GM23338 (cell line): ENCODE data around the gene MTAP. TPM values are rescaled to one million over a fixed set of nuclear protein-coding genes. Genes with fewer than 3 reads are reported as not detected.

Source experiments
- ATAC-seq: fragments of 200-7000 bp; cut with Tn5 transposase; 3 replicates; pipeline ENCODE4 v1.9.1; 2020
- DNase-seq: peaks from one replicate; pipeline ENCODE4 v3.0.0-alpha.2; 2015; ENCODE audit warnings: low spot score
- H2AFZ ChIP-seq: fragments of 200-600 bp; sonication (generic); 2 replicates; pipeline ENCODE4 v1.8.0; 2016; ENCODE audit warnings: antibody characterized with exemption, mild to moderate bottlenecking, moderate library complexity
- H3F3A ChIP-seq: fragments of 200-600 bp; sonication (generic); replicated peaks from 2 replicates; pipeline ENCODE4 v1.8.0; 2017; ENCODE audit warnings: antibody characterized with exemption, mixed run types, low read depth
- H3K27ac ChIP-seq: fragments of 200-600 bp; sonication (generic); 2 replicates; pipeline ENCODE4 v1.6.1; 2016; ENCODE audit warnings: low read depth
- H3K27me3 ChIP-seq: fragments of 200-600 bp; sonication (generic); 2 replicates; pipeline ENCODE4 v1.8.0; 2016; ENCODE audit warnings: mild to moderate bottlenecking, mixed run types, moderate library complexity; ENCODE audit not compliant: insufficient read depth
- H3K36me3 ChIP-seq: fragments of 200-600 bp; sonication (generic); 2 replicates; pipeline ENCODE4 v1.8.0; 2016; ENCODE audit warnings: mild to moderate bottlenecking; ENCODE audit not compliant: insufficient read depth
- H3K4me1 ChIP-seq: fragments of 200-600 bp; sonication (generic); 2 replicates; pipeline ENCODE4 v1.8.0; 2016; ENCODE audit warnings: mild to moderate bottlenecking, moderate library complexity; ENCODE audit not compliant: insufficient read depth
- H3K4me2 ChIP-seq: fragments of 200-600 bp; sonication (generic); 2 replicates; pipeline ENCODE4 v1.7.1; 2017; ENCODE audit warnings: mixed run types
- H3K4me3 ChIP-seq: fragments of 200-600 bp; sonication (generic); 2 replicates; pipeline ENCODE4 v1.6.1; 2016; ENCODE audit warnings: mixed run types
- H3K79me2 ChIP-seq: fragments of 200-600 bp; sonication (generic); replicated peaks from 2 replicates; pipeline ENCODE4 v1.8.0; 2017; ENCODE audit warnings: mild to moderate bottlenecking; ENCODE audit not compliant: insufficient read depth
- H3K9me2 ChIP-seq: fragments of 200-600 bp; sonication (generic); 2 replicates; pipeline ENCODE4 v1.8.0; 2017; ENCODE audit not compliant: insufficient read depth
- H4K20me1 ChIP-seq: fragments of 200-600 bp; sonication (generic); replicated peaks from 2 replicates; pipeline ENCODE4 v1.8.0; 2017; ENCODE audit warnings: mild to moderate bottlenecking; ENCODE audit not compliant: insufficient read depth
- H3K27ac Mint-ChIP-seq: 2 replicates; pipeline ENCODE4 v1.8.0; 2020; ENCODE audit warnings: inconsistent platforms, mild to moderate bottlenecking, moderate library complexity, mixed read lengths
- H3K27me3 Mint-ChIP-seq: 3 replicates; pipeline ENCODE4 v1.8.0; 2022; ENCODE audit warnings: low read depth, mild to moderate bottlenecking, moderate library complexity, mixed read lengths, inconsistent platforms; ENCODE audit not compliant: insufficient read depth, poor library complexity
- H3K36me3 Mint-ChIP-seq: 3 replicates; pipeline ENCODE4 v1.8.0; 2021; ENCODE audit warnings: low read depth, mild to moderate bottlenecking, inconsistent platforms, moderate library complexity, mixed read lengths
- H3K4me1 Mint-ChIP-seq: 3 replicates; pipeline ENCODE4 v1.8.0; 2020; ENCODE audit warnings: mild to moderate bottlenecking, inconsistent platforms, mixed read lengths
- H3K4me3 Mint-ChIP-seq: 3 replicates; pipeline ENCODE4 v1.8.0; 2021; ENCODE audit warnings: moderate library complexity, mild to moderate bottlenecking, inconsistent platforms, mixed read lengths
- H3K9me3 Mint-ChIP-seq: 3 replicates; pipeline ENCODE4 v1.8.0; 2020; ENCODE audit warnings: moderate library complexity, mild to moderate bottlenecking, inconsistent platforms, mixed read lengths
- CREB1 ChIP-seq: fragments of 250-450 bp; sonication (Bioruptor Pico); IDR thresholded peaks from 2 replicates; pipeline ENCODE4 v1.5.0; 2020; ENCODE audit warnings: low read depth, mild to moderate bottlenecking, moderate library complexity
- CTCF ChIP-seq, 2 experiments: fragments of 200-600 bp in 1 of 2; sonication (generic) in 1 of 2; conservative IDR thresholded peaks; 2 replicates each; pipeline versions ENCODE4 v1.5.1 to v1.6.1; 2016 to 2017; ENCODE audit warnings: antibody characterized with exemption in 2 of 2, low read depth in 2 of 2, mild to moderate bottlenecking in 2 of 2, moderate library complexity in 1 of 2
- EZH2 ChIP-seq: fragments of 200-600 bp; sonication (generic); IDR thresholded peaks from one replicate; pipeline ENCODE4 v1.8.0; 2017; ENCODE audit warnings: antibody characterized with exemption, mild to moderate bottlenecking, low read depth; ENCODE audit not compliant: unreplicated experiment
- EZH2phosphoT487 ChIP-seq: fragments of 200-600 bp; sonication (generic); IDR thresholded peaks from one replicate; pipeline ENCODE4 v1.8.1; 2018; ENCODE audit warnings: antibody characterized with exemption; ENCODE audit not compliant: unreplicated experiment
- JUNB ChIP-seq: IDR thresholded peaks from one replicate; pipeline ENCODE4 v1.6.1; 2016; ENCODE audit warnings: antibody characterized with exemption; ENCODE audit not compliant: unreplicated experiment
- NANOG ChIP-seq: IDR thresholded peaks from 2 replicates; pipeline ENCODE4 v1.6.1; 2016; ENCODE audit warnings: antibody characterized with exemption, borderline replicate concordance
- POLR2AphosphoS5 ChIP-seq: IDR thresholded peaks from 2 replicates; pipeline ENCODE4 v1.6.1; 2016; ENCODE audit warnings: antibody characterized with exemption, low read depth
- STAT1 ChIP-seq: IDR thresholded peaks from one replicate; pipeline ENCODE4 v1.6.1; 2016; ENCODE audit warnings: antibody characterized with exemption; ENCODE audit not compliant: unreplicated experiment
- ZNF114 ChIP-seq: fragments of 250-450 bp; sonication (Bioruptor Pico); IDR thresholded peaks from 2 replicates; pipeline ENCODE4 v1.5.0; 2020; ENCODE audit warnings: mild to moderate bottlenecking, moderate library complexity
- ZNF331 ChIP-seq: fragments of 250-450 bp; sonication (Bioruptor Pico); IDR thresholded peaks from 2 replicates; pipeline ENCODE4 v1.5.0; 2020; ENCODE audit warnings: low read depth, mild to moderate bottlenecking, moderate library complexity
- polyA plus RNA-seq: library from polyadenylated mRNA; unstranded; fragments of >200 nt; fragmentation: Nextera tagmentation; extraction: Ambion mirVana; gene quantifications from 2 replicates; pipeline ENCODE4 v1.2.1, GENCODE V29; 2016
- total RNA-seq: library from RNA; depleted of rRNA; stranded (reverse); fragments of >200 nt; shearing (Covaris generic); gene quantifications from 2 replicates; pipeline ENCODE4 v1.2.3, GENCODE V29; 2014
- TF ChIP-seq, protein P1 (sequence below): IDR thresholded peaks from 2 replicates; pipeline ENCODE4 v1.6.1; 2016; ENCODE audit warnings: antibody characterized with exemption
- TF ChIP-seq, protein P2 (sequence below): IDR thresholded peaks from one replicate; pipeline ENCODE4 v1.6.1; 2018; ENCODE audit warnings: antibody characterized with exemption; ENCODE audit not compliant: unreplicated experiment

The MTAP gene
- total and polyA plus RNA-seq, 2 experiments from 2014 or later, result 61.8 to 70.0 TPM

DNA sequence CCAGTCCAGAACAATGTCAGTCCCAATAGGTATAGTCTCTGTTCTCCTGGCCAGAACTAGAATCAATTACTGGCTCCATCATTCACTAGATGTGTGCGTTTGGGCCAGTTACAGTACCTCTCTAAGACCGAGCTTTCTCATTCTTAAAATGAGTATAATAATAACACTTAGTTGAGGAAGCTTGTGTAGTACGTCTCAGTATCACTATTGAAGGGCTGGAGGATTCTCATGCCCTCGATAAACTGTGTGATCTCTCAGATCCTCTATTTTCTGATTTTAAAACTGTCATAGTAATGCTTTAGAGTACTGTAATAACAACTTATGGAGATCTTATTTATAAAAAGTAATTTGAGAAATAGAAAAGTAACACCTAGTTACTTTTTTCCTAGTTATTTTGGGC, 141.0 kb downstream of the MTAP start:
- H3K27ac ChIP-seq, result no peak overlapping the region
- no peaks in the 10 kb centered on the region for H3K4me1 ChIP-seq
- Mint-ChIP-seq H3K4me3 (no peak overlapping the region), H3K27ac (no peak overlapping the region), H3K4me1 (no peaks in the 10 kb centered on the region; the same call in 2 of the 3 replicates), H3K9me3 (peaks cover 10% of the 10 kb centered on the region), H3K27me3 (peaks cover 3% of the 10 kb centered on the region), H3K36me3 (peaks cover 4% of the 10 kb centered on the region; the same call in 1 of the 3 replicates)
- H4K20me1 ChIP-seq, result no peaks in the 10 kb centered on the region
- no peaks in the 10 kb centered on the region for H3K79me2 ChIP-seq
- DNase-seq (no peak), ATAC-seq (no peak)
- H2AFZ ChIP-seq, result no peak overlapping the region
- H3K9me2 ChIP-seq, result no peaks in the 10 kb centered on the region
- H3K4me2 ChIP-seq, result no peak overlapping the region
- H3K27me3 ChIP-seq, result no peaks in the 10 kb centered on the region
- H3K4me3 ChIP-seq, result no peak overlapping the region
- no peaks in the 10 kb centered on the region for H3K36me3 ChIP-seq
- TF ChIP-seq ZNF331 (no peak), STAT1 (no peak), CTCF (conservative IDR thresholded peaks at IDR 0.05; ENCODE audit: low read depth in 2 of 2) (no peak), JUNB (no peak), EZH2 (no peak), POLR2AphosphoS5 (no peak)
- TF ChIP-seq, protein P1, sequence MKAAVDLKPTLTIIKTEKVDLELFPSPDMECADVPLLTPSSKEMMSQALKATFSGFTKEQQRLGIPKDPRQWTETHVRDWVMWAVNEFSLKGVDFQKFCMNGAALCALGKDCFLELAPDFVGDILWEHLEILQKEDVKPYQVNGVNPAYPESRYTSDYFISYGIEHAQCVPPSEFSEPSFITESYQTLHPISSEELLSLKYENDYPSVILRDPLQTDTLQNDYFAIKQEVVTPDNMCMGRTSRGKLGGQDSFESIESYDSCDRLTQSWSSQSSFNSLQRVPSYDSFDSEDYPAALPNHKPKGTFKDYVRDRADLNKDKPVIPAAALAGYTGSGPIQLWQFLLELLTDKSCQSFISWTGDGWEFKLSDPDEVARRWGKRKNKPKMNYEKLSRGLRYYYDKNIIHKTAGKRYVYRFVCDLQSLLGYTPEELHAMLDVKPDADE, result no peak
- no peaks in the 10 kb centered on the region for H3F3A ChIP-seq

GRCh38 chr9:21945606-21946005, 143.2 kb downstream of the MTAP start:
- DNase-seq (no peak), ATAC-seq (no peak)
- H3K4me3 Mint-ChIP-seq, result no peak overlapping the region
- Histone ChIP-seq H3K79me2 (no peaks in the 10 kb centered on the region), H3K36me3 (no peaks in the 10 kb centered on the region), H3F3A (no peaks in the 10 kb centered on the region), H3K4me1 (no peaks in the 10 kb centered on the region), H2AFZ (no peak overlapping the region), H3K9me2 (no peaks in the 10 kb centered on the region), H3K27ac (no peak overlapping the region), H3K4me2 (no peak overlapping the region), H4K20me1 (no peaks in the 10 kb centered on the region), H3K4me3 (no peak overlapping the region), H3K27me3 (no peaks in the 10 kb centered on the region)
- H3K27ac Mint-ChIP-seq, result no peak overlapping the region
- H3K4me1 Mint-ChIP-seq, result no peaks in the 10 kb centered on the region; the same call in 2 of the 3 replicates
- H3K36me3 Mint-ChIP-seq, result peaks cover 4% of the 10 kb centered on the region; the same call in 1 of the 3 replicates
- peaks cover 10% of the 10 kb centered on the region for H3K9me3 Mint-ChIP-seq
- peaks cover 3% of the 10 kb centered on the region for H3K27me3 Mint-ChIP-seq
- TF ChIP-seq CREB1 (CRISPR knock-in tag) (no peak), JUNB (no peak), EZH2phosphoT487 (no peak), EZH2 (no peak), CTCF (conservative IDR thresholded peaks at IDR 0.05; ENCODE audit: low read depth in 2 of 2) (no peak), NANOG (no peak), STAT1 (no peak), ZNF114 (CRISPR knock-in tag) (no peak)
- TF ChIP-seq, protein P1, result no peak
- TF ChIP-seq, protein P2, sequence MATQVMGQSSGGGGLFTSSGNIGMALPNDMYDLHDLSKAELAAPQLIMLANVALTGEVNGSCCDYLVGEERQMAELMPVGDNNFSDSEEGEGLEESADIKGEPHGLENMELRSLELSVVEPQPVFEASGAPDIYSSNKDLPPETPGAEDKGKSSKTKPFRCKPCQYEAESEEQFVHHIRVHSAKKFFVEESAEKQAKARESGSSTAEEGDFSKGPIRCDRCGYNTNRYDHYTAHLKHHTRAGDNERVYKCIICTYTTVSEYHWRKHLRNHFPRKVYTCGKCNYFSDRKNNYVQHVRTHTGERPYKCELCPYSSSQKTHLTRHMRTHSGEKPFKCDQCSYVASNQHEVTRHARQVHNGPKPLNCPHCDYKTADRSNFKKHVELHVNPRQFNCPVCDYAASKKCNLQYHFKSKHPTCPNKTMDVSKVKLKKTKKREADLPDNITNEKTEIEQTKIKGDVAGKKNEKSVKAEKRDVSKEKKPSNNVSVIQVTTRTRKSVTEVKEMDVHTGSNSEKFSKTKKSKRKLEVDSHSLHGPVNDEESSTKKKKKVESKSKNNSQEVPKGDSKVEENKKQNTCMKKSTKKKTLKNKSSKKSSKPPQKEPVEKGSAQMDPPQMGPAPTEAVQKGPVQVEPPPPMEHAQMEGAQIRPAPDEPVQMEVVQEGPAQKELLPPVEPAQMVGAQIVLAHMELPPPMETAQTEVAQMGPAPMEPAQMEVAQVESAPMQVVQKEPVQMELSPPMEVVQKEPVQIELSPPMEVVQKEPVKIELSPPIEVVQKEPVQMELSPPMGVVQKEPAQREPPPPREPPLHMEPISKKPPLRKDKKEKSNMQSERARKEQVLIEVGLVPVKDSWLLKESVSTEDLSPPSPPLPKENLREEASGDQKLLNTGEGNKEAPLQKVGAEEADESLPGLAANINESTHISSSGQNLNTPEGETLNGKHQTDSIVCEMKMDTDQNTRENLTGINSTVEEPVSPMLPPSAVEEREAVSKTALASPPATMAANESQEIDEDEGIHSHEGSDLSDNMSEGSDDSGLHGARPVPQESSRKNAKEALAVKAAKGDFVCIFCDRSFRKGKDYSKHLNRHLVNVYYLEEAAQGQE, result no peak
